Caco-2 (cell line): ENCODE measurements around the gene ESYT1. TPM values are rescaled to one million over a fixed set of nuclear protein-coding genes. Genes with fewer than 3 reads are reported as not detected.
A peak's percentile ranks its signal among the peaks of the same experiment; 100 is the strongest.

ENCODE experiments used
- BruUV-seq: library from RNA; stranded (reverse); fragments of 400-500 nt; replicated peaks from 2 replicates; lab custom pipeline; 2021; lab: Mats Ljungman, UMichigan
- CTCF ChIA-PET: fragments of 300-600 bp; sonication (Branson Sonifier 250); formaldehyde crosslinking; loops from one replicate; lab custom pipeline; 2022; ENCODE audit warnings: antibody characterized with exemption; lab: Charles Lee
- POLR2A ChIA-PET: fragments of 300-600 bp; sonication (Branson Sonifier 250); formaldehyde crosslinking; loops from one replicate; lab custom pipeline; 2022; ENCODE audit warnings: antibody characterized with exemption; lab: Charles Lee
- DNase-seq, 2 experiments: peaks; one replicate each; pipeline versions ENCODE4 v3.0.0 to v3.0.0-alpha.2; 2020 to 2022
- H3K27me3 ChIP-seq: replicated peaks from 2 replicates; pipeline ENCODE4 v1.6.0; 2011; ENCODE audit warnings: low read length; ENCODE audit not compliant: control insufficient read depth, insufficient read depth
- H3K36me3 ChIP-seq: 2 replicates; pipeline ENCODE4 v1.5.1; 2011; ENCODE audit warnings: low read length; ENCODE audit not compliant: control insufficient read depth, insufficient read depth
- H3K4me1 ChIP-seq: fragments of 250-450 bp; sonication (Bioruptor Pico); 2 replicates; pipeline ENCODE4 v1.5.1; 2020; ENCODE audit warnings: mild to moderate bottlenecking
- H3K4me3 ChIP-seq: 2 replicates; pipeline ENCODE4 v1.5.1; 2011; ENCODE audit warnings: low read depth, mild to moderate bottlenecking, control low read depth, low read length
- H3K9me3 ChIP-seq: fragments of 250-450 bp; sonication (Bioruptor Pico); 2 replicates; pipeline ENCODE4 v1.5.1; 2020; ENCODE audit warnings: mild to moderate bottlenecking, moderate library complexity
- H3K27ac Mint-ChIP-seq: one replicate; pipeline ENCODE4 v1.8.0; 2022; ENCODE audit warnings: mixed read lengths; ENCODE audit not compliant: unreplicated experiment
- H3K27me3 Mint-ChIP-seq: one replicate; pipeline ENCODE4 v1.8.0; 2022; ENCODE audit warnings: mixed read lengths; ENCODE audit not compliant: insufficient read depth, unreplicated experiment
- H3K36me3 Mint-ChIP-seq: one replicate; pipeline ENCODE4 v1.8.0; 2022; ENCODE audit warnings: mild to moderate bottlenecking, mixed read lengths; ENCODE audit not compliant: insufficient read depth, unreplicated experiment
- H3K4me1 Mint-ChIP-seq: one replicate; pipeline ENCODE4 v1.8.0; 2022; ENCODE audit warnings: low read depth, mixed read lengths; ENCODE audit not compliant: unreplicated experiment
- H3K4me3 Mint-ChIP-seq: one replicate; pipeline ENCODE4 v1.8.0; 2022; ENCODE audit warnings: mild to moderate bottlenecking, moderate library complexity, mixed read lengths; ENCODE audit not compliant: unreplicated experiment
- H3K9me3 Mint-ChIP-seq: one replicate; pipeline ENCODE4 v1.8.0; 2022; ENCODE audit warnings: mixed read lengths; ENCODE audit not compliant: unreplicated experiment
- intact Hi-C: fragments of 100-400 bp; cut with micrococcal nuclease; formaldehyde crosslinking; loops from one replicate; pipeline ENCODE4 v1.10.0; 2022; ENCODE audit not compliant: unreplicated experiment
- total RNA-seq: library from RNA; stranded (reverse); gene quantifications from 2 replicates; pipeline ENCODE4 v1.2.3, GENCODE V29; 2022
- TF ChIP-seq, protein P1 (sequence below), 2 experiments: fragments of 200-600 bp in 1 of 2; IDR thresholded peaks; 1 replicate in 1 of 2; 2 replicates in 1 of 2; pipeline versions ENCODE4 v1.5.1 to v1.8.0; 2011 to 2022; ENCODE audit warnings: antibody characterized with exemption in 1 of 2, control low read depth in 1 of 2, inconsistent platforms in 1 of 2, low read depth in 1 of 2, low read length in 1 of 2, mild to moderate bottlenecking in 1 of 2, moderate library complexity in 1 of 2; ENCODE audit not compliant: insufficient read depth in 1 of 2, severe bottlenecking in 1 of 2, unreplicated experiment in 1 of 2

The ESYT1 gene
- total RNA-seq, 1 experiment from 2014 or later, result 79.0 TPM

DNA sequence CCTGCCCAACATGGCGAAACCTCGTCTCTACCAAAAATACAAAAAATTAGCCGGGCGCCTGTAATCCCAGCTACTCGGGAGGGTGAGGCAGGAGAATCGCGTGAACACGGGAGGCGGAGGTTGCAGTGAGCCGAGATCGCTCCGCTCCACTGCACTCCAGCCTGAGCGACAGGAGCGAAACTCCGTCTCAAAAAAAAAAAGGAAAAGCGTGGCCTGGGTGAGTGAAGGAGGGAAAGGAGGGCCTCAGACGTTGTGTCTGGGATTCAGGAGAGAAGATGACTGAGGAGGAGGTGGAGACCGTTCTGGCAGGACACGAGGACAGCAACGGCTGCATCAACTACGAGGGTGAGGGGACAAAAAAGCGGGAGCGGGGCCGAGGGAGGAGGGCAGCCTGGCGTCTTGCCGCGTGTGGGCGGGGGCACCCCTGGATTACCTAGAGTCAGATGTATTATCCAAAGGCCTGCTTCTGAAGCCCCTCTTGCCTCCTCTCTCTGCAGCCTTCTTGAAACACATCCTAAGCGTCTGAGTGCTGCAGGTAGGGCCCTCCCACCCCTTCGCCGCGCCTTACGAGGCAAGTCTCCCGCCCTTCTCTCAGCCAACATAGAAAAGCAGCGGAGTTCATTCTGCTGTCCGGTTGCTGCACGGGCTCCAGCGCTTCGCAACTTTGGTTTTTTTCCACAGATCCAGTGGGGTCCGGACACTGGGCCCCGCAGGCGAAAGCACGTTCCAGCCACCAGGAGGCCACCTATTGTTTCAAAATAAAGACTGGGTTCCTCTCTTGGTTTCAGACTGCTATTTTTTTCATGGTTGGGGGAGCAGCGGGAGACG lies 29.3 kb downstream of the ESYT1 start:
- DNase-seq, result peak; percentile 94
- POLR2A ChIA-PET, result interaction anchor here (1.0 to 2.2 kb wide), 6 partner anchors 29 to 64 kb away, joined by 6 to 27 read pairs (median 8); partner anchors contain the start of genes ESYT1, RNF41, SMARCC2 and ZC3H10
- Histone ChIP-seq H3K27me3 (no peaks in the 10 kb centered on the region), H3K4me1 (peaks cover 22% of the 10 kb centered on the region), H3K36me3 (no peaks in the 10 kb centered on the region; the same call in none of the 2 replicates), H3K9me3 (no peaks in the 10 kb centered on the region), H3K4me3 (peak overlapping the region; percentile 51)
- peaks cover 68% of the 10 kb centered on the region for H3K36me3 Mint-ChIP-seq
- peak overlapping the region; percentile 88 for H3K27ac Mint-ChIP-seq
- intact Hi-C loops, result loop anchor here (1.0 kb wide), 2 partner anchors 29 to 38 kb away; partner anchors contain the start of gene ESYT1
- no peaks in the 10 kb centered on the region for H3K9me3 Mint-ChIP-seq
- peak overlapping the region; percentile 79 for H3K4me3 Mint-ChIP-seq
- BruUV-seq, result TSS peak; percentile 45
- CTCF ChIA-PET, result interaction anchor here (0.8 to 2.2 kb wide), 5 partner anchors 30 to 1833 kb away, joined by 3 to 24 read pairs (median 4); partner anchors contain the start of genes COPZ1, ESYT1, SMARCC2 and ZC3H10
- TF ChIP-seq, protein P1, sequence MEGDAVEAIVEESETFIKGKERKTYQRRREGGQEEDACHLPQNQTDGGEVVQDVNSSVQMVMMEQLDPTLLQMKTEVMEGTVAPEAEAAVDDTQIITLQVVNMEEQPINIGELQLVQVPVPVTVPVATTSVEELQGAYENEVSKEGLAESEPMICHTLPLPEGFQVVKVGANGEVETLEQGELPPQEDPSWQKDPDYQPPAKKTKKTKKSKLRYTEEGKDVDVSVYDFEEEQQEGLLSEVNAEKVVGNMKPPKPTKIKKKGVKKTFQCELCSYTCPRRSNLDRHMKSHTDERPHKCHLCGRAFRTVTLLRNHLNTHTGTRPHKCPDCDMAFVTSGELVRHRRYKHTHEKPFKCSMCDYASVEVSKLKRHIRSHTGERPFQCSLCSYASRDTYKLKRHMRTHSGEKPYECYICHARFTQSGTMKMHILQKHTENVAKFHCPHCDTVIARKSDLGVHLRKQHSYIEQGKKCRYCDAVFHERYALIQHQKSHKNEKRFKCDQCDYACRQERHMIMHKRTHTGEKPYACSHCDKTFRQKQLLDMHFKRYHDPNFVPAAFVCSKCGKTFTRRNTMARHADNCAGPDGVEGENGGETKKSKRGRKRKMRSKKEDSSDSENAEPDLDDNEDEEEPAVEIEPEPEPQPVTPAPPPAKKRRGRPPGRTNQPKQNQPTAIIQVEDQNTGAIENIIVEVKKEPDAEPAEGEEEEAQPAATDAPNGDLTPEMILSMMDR (IDR thresholded peaks at IDR 0.05; ENCODE audit: insufficient read depth in 1 of 2, low read depth in 1 of 2, low read length in 1 of 2, severe bottlenecking in 1 of 2, unreplicated experiment in 1 of 2), result peak; percentile 59 to 89
- peaks cover 33% of the 10 kb centered on the region for H3K4me1 Mint-ChIP-seq
- H3K27me3 Mint-ChIP-seq, result no peaks in the 10 kb centered on the region

DNA sequence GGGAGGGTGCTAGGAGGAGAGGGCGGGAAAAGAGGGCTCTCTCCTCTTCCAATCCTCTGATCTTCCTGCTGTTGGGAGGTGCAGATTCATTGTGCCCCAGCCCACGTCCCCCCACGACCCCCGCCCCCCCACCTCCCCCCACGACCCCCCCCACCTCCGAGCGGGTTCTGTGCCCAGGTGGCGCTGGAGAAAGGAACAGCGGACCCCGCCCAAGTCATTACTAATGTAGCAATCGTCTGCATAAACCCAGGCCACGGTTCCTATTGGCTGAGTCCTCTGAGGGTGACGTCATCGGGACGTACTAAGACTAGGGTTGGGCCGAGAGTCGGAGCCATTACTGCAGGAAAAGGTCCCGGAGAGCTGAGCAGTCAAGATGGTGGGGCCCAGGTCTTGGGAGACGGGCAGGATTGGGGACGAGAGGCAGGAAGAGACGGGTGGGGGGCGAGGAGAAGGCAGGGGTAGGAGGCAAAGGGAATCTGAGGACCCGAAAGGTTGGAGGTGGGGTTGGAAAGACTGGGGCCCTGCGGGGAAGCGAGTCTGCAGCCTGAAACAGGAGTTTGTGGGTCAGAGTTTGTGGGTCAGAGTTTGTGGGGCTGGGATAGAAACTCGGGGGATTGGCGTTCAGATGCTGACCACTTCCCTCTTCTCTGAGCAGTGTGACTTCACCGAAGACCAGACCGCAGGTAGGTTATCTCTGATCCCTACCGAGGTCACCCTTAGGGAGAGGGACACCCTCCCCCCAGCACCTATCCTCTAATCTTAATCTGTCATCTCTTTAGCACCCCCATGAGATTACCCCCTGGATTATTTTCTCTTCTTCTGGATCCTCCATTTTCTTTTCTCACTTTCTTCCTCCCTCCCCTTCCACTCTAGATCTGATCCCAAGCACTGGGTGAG lies 30.2 kb downstream of the ESYT1 start, which contains the start of gene MYL6:
Gene MYL6, plus strand, starts transcription at position 331 of the 897 bp plus-strand sequence. Its CDS starts 43 bp downstream, at position 374.
- H3K36me3 Mint-ChIP-seq, result peaks cover 71% of the 10 kb centered on the region
- Histone ChIP-seq H3K4me3 (peak within 1 kb of the TSS; percentile 59), H3K9me3 (no peaks in the 10 kb centered on the region), H3K27me3 (no peaks in the 10 kb centered on the region), H3K4me1 (peaks cover 16% of the 10 kb centered on the region), H3K36me3 (no peaks in the 10 kb centered on the region; the same call in none of the 2 replicates)
- peak; percentile 96 to 98 for DNase-seq
- H3K27me3 Mint-ChIP-seq, result no peaks in the 10 kb centered on the region
- H3K9me3 Mint-ChIP-seq, result no peaks in the 10 kb centered on the region
- H3K4me3 Mint-ChIP-seq, result peak within 1 kb of the TSS; percentile 79
- no TSS peak for BruUV-seq
- POLR2A ChIA-PET, result interaction anchor here (0.6 to 2.2 kb wide), 10 partner anchors 30 to 202 kb away, joined by 3 to 27 read pairs (median 6); partner anchors contain the start of genes ESYT1, PA2G4, RNF41 and SMARCC2
- TF ChIP-seq, protein P1 (IDR thresholded peaks at IDR 0.05; ENCODE audit: insufficient read depth in 1 of 2, low read depth in 1 of 2, low read length in 1 of 2, severe bottlenecking in 1 of 2, unreplicated experiment in 1 of 2), result no peak
- peak within 1 kb of the TSS; percentile 88 for H3K27ac Mint-ChIP-seq
- CTCF ChIA-PET, result interaction anchor here (1.0 to 2.2 kb wide), 4 partner anchors 30 to 1833 kb away, joined by 3 to 24 read pairs (median 10); partner anchors contain the start of genes COPZ1, ESYT1, SMARCC2 and ZC3H10
- peaks cover 33% of the 10 kb centered on the region for H3K4me1 Mint-ChIP-seq
- intact Hi-C loops, result no loop called here
